HG03565 (cell line): Measurements from ENCODE around the gene NBR1.
A peak's percentile ranks its signal among the peaks of the same experiment; 100 is the strongest.
"Not testable (repeated sequence)": the region's sequence is repeated elsewhere in the genome, so short reads cannot be mapped to it uniquely, and the experiment has no call there.

ENCODE experiments used
- ATAC-seq: cut with Tn5 transposase; IDR thresholded peaks from one replicate; pipeline ENCODE4 v1.9.1; 2021; ENCODE audit warnings: mild to moderate bottlenecking, moderate library complexity; ENCODE audit not compliant: unreplicated experiment

NBR1 gene

DNA sequence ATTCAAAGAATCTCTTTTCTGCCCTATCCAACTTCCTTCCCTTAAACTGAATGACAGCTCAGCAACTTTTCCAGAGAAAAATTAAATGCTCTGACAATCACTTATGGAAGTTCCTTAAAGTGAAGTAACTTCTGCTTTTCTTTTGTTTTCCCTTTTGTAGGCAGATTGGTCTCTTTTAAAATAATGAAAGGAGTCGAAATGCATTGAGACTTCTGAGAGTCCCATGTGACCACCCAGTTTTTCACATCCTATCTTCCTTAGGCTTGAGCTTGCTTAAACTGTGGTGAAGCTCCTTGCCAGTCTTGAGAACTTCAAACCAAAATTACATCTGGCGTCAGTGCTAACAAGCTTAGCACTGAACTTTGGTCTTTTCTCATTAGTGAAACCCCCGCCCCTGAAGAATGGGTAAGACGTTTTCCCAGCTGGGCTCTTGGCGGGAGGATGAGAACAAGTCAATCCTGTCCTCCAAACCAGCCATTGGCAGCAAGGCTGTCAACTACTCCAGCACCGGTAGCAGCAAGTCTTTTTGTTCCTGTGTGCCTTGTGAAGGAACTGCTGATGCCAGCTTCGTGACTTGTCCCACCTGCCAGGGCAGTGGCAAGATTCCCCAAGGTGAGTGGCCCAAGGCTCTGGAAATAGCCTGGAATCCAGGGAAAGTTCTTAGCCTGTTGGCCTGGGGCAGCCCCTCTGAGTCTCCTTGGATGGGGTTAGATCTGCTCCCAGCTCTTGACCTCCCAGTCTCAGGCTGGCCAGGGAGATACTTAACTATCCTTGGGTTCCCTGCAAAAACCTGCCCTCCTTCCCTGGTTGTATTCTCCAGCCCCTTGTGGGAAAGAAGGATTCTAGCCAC is 41.9 kb downstream of the NBR1 start:
- no peak for ATAC-seq

DNA sequence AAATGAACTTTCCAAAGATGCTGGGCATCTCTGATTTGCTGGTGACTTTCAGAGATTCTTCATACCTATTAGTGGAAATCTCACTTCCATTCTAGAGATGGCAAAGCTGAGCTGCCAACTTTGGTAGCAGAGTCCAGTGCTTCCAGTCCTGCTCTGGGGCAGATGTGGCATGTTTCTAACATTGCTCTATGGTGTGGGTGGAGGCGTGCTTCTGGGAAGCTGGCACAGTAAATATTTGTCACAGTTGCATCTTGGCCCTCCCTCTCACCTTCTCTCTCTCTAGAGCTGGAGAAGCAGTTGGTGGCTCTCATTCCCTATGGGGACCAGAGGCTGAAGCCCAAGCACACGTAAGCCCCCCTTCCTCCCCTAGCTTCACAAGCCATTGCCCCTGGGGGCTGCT is 42.5 kb downstream of the NBR1 start:
- no peak for ATAC-seq

GRCh38 chr17:43215341-43215740 is 44.3 kb downstream of the NBR1 start:
- no peak for ATAC-seq

DNA sequence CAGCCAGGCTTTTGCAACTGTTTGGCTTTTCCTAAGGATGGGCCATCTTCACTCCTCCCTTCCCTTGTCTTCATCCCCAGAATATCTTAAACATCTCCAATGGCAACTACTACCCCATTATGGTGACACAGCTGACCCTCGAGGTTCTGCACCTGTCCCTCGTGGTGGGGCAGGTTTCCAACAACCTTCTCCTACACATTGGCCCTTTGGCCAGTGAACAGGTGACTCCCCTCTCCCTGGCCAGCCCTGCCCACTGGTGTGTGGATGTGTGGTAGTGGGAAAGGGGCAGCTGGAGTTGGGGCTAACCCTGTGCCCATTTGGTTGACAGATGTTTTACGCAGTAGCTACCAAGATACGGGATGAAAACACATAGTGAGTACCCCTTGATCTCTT is 45.4 kb downstream of the NBR1 start:
- no peak for ATAC-seq

DNA sequence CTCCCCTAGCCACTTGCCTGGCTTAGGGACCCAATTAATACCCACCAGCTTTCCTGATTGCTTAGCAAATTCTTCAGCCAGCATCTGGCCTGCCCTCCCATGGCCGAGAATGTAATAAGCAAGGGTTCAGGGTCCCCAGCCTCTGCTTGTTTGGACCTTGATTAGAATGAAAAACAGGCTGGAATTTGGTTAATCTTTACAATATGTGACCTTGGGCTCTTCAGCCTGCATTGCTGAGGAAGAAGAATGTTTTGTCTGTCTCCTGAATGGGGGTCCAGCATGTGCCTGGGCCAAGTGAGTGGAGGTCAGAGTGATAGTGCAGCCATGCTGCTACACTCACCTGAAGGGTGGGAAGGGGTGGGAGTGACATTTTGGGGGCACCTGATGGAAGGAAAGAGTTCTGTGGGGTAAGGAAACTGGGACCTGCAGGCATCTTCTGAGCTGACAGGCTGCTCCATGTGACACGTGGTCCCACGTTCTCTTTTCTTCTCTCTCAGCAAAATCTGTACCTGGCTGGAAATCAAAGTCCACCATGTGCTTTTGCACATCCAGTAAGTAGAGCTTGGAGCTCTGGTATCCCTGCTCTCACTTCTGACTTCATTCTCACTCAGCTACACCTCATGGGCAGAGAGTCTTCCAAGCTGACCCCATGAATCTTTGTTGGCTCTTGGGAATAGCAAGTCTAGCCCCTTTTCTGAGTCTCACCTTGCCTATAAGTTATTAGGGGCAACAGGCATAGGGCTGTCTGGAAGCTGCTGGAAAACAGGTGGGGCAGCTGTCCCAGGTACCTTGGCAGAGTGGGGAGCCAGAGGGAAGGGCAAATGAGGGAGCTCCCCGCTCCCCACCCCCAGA is 46.0 kb downstream of the NBR1 start:
- ATAC-seq = no peak

DNA sequence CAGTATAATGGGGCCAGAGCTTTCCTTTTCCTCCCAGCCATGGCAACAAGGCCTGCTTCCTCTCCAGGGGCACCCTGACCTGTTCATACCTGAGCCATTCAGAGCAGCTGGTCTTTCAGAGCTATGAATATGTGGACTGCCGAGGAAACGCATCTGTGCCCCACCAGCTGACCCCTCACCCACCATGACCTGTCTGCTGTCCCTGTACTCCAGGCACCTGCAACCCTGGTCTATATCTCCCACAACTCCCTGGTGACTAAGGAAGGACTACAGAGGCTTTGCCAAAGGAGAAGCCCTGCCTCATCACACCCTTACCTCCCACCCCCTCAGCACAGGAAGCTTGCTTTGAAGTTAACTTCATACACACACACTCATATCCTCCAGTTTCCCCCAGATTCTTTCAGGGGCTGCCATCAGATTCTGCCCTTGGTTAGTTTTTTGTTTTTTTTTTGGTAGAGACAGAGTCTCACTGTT is 46.6 kb downstream of the NBR1 start:
- ATAC-seq = no peak

DNA sequence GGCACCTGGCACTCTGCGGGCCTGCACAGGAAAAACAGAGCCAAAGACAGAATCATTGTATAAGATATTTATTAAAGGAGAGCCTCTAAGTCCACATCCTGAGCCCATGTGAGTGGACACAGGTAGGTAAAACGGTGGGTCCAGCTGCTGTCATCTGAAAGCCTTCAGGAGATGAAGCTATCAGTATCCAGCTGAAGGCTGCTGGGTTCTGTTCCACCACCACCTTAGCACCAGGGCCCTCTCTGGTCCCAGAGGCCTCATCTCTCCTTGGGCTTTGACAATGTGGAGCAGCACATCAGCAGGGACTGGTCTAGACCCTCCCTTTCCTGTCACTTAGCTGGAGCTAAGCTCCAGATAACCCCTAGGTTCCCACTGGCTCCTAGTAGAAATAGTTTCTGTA is 48.0 kb downstream of the NBR1 start:
- no peak for ATAC-seq

DNA sequence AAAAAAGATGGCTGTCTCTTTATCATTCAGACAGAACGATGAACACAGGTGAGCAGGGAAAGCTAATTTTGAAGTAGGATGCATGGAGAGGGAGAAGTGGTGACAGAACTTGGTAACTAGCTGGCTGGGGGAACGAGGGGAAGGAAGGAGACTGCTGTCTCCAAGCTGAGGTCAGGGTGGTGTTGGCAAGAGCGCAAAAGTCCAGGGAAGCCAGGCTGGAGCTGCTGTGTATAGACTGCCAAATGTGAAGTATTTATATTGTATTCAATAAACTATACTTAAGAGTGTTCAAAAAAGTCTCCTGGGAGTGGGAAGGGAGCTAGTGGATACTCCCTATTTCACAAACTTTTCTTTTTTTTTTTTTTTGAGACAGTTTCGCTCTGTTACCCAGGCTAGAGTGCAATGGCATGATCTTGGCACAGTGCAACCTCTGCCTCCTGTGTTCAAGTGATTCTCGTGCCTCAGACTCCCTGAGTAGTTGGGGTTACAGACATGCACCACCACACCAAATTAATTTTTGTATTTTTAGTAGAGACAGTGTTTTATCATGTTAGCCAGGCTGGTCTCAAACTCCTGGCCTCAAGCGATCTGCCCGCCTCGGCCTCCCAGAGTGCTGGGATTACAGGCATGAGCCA is 48.8 kb downstream of the NBR1 start:
- no peak for ATAC-seq

DNA sequence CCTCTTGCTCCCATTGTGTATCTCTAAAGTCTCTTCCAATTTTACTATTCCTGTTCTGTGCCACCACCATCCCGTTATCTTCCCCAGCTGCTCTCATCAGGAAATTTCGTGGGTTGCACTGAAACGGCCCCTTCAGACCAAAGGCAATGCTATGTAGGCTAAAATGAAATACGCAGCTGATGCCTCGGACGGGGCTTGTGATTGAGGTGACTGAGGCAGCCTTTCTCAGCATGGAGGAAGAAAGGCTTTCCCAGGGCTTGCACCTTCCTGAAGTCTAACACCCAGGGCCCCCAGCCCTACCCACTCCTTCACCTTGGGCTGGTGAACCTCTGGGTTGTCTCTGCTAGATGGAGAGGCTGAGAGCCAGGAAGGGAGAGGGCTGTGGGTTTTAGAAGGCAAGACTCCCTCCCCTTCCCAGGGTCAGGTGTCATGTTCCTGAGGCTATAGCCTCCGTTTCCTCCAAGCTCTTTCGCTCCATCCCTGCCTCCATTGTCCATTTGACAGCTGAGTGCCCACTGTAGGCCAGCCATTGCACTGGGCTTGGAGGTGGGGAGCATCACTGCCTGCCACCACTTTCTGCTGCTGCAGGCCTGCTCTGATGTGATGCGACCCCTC is 49.6 kb downstream of the NBR1 start:
- ATAC-seq = no peak

- no peak for ATAC-seq
These were observed 53.2 kb downstream of the NBR1 start for GRCh38 chr17:43224146-43224705.

- no peak for ATAC-seq
These were observed 55.4 kb downstream of the NBR1 start for GRCh38 chr17:43226393-43226792.

DNA sequence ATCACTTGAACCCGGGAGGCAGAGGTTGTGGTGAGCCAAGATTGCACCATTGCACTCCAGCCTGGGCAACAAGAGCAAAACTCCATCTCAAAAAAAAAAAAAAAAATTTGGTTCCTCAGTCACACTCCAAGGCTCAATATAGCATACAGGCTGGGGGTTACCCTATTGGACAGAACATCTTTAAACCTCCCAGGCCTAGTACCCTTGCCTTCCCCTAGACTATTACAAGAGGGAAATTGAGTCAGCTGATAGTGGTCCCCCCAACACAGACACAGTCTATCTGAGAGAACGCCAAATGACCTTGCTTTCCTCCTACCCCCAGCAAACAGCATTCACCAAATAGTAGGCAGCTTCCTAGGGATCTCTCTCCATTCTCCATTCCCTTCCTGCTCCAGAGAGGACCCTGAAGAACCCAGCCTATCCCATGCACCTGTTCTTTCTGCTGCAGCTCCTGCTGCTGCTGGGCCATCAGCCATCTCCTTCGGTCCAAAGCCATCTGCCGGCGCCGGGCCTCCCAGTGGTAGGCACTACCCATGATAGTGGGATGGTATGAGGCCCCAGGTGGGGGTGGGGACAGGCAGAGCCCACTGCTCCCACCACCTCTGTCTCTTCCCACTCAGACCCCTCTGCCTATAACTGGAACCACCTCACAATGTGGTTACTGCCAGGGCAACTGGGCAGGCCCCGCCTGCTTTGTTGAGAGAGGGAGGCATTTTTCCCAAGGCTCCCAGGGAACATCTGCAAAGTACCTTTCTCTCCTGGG is 57.2 kb downstream of the NBR1 start, which contains the start of gene CCDC200:
Gene CCDC200, minus strand, starts transcription at position 604 of the 763 bp plus-strand sequence. Its CDS starts 69 bp downstream, at position 535.
- ATAC-seq = not testable (repeated sequence)

GRCh38 chr17:43231205-43232020 is 60.4 kb downstream of the NBR1 start:
- not testable (repeated sequence) for ATAC-seq

DNA sequence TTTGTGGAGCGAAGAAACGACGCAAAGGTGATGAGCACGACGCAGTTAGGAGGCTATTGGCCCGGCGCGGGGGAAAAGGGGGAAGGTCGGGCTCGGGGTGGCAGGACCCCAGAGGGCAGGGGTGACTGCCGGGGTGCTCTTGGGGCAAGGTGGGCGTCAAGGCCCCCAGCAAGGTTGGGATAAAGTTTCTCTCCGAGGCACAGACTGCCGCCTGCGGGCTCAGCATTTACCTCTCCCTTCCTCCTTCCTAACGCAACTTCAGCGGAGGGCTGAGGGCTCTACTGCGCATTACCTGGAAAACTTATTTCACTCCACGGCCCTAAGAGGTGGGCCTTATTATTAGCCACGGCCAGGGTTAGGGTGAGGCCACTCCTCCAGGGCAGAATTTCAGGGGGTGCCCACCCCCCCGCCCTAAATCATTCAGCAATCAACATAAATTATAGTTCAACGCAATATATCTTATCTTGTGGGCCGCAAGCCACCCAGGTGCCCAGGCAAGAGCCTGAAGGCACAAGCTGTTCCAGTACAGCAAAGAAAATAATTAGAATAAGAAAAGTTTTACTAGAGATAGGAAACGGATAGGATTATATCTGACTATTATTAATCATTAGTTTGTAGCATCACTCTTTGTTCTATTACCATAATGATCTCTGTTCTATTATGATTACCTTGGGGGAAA is 61.1 kb downstream of the NBR1 start:
- ATAC-seq = not testable (repeated sequence)

DNA sequence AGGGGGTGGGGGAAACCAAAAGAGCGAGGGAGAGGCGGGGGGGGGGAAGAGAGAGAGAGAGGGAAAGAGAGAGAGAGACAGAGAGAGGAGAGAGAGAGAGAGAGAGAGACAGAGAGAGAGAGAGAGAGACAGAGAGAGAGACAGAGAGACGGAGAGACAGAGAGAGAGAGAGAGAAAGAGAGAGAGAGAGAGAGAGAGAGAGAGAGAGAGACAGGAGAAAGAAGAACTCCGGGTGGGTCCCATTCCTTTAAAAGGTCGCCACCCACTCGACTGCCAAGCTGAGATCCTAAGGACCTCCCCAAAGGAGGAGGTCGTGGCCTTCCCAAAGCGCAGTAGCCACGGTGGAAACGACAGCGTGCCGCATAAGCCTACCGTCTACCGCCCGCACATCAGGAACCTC is 62.2 kb downstream of the NBR1 start:
- not testable (repeated sequence) for ATAC-seq

GRCh38 chr17:43233877-43234276 is 62.9 kb downstream of the NBR1 start, which contains the start of gene RNU2-1:
Gene RNU2-1, minus strand, starts transcription at chr17:43233977.
- not testable (repeated sequence) for ATAC-seq

DNA sequence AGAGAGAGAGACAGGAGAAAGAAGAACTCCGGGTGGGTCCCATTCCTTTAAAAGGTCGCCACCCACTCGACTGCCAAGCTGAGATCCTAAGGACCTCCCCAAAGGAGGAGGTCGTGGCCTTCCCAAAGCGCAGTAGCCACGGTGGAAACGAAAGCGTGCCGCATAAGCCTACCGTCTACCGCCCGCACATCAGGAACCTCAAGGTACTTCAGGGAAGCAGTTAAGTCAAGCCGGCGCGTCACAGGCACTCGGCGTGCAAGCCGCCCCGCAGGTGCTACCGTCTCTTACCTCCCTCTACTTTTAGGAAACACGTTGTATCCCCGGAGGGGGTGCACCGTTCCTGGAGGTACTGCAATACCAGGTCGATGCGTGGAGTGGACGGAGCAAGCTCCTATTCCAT is 68.6 kb downstream of the NBR1 start:
- ATAC-seq = peak; percentile 32
